GM23338 (cell line): ENCODE results near the gene GRAMD1B. TPM values are rescaled to one million over a fixed set of nuclear protein-coding genes. Genes with fewer than 3 reads are reported as not detected.
A peak's percentile ranks its signal among the peaks of the same experiment; 100 is the strongest.

Source experiments
- ATAC-seq: fragments of 200-7000 bp; cut with Tn5 transposase; 3 replicates; pipeline ENCODE4 v1.9.1; 2020
- DNase-seq: peaks from one replicate; pipeline ENCODE4 v3.0.0-alpha.2; 2015; ENCODE audit warnings: low spot score
- H2AFZ ChIP-seq: fragments of 200-600 bp; sonication (generic); 2 replicates; pipeline ENCODE4 v1.8.0; 2016; ENCODE audit warnings: antibody characterized with exemption, mild to moderate bottlenecking, moderate library complexity
- H3F3A ChIP-seq: fragments of 200-600 bp; sonication (generic); replicated peaks from 2 replicates; pipeline ENCODE4 v1.8.0; 2017; ENCODE audit warnings: antibody characterized with exemption, mixed run types, low read depth
- H3K27ac ChIP-seq: fragments of 200-600 bp; sonication (generic); 2 replicates; pipeline ENCODE4 v1.6.1; 2016; ENCODE audit warnings: low read depth
- H3K27me3 ChIP-seq: fragments of 200-600 bp; sonication (generic); 2 replicates; pipeline ENCODE4 v1.8.0; 2016; ENCODE audit warnings: mild to moderate bottlenecking, mixed run types, moderate library complexity; ENCODE audit not compliant: insufficient read depth
- H3K36me3 ChIP-seq: fragments of 200-600 bp; sonication (generic); 2 replicates; pipeline ENCODE4 v1.8.0; 2016; ENCODE audit warnings: mild to moderate bottlenecking; ENCODE audit not compliant: insufficient read depth
- H3K4me1 ChIP-seq: fragments of 200-600 bp; sonication (generic); 2 replicates; pipeline ENCODE4 v1.8.0; 2016; ENCODE audit warnings: mild to moderate bottlenecking, moderate library complexity; ENCODE audit not compliant: insufficient read depth
- H3K4me2 ChIP-seq: fragments of 200-600 bp; sonication (generic); 2 replicates; pipeline ENCODE4 v1.7.1; 2017; ENCODE audit warnings: mixed run types
- H3K4me3 ChIP-seq: fragments of 200-600 bp; sonication (generic); 2 replicates; pipeline ENCODE4 v1.6.1; 2016; ENCODE audit warnings: mixed run types
- H3K79me2 ChIP-seq: fragments of 200-600 bp; sonication (generic); replicated peaks from 2 replicates; pipeline ENCODE4 v1.8.0; 2017; ENCODE audit warnings: mild to moderate bottlenecking; ENCODE audit not compliant: insufficient read depth
- H3K9me2 ChIP-seq: fragments of 200-600 bp; sonication (generic); 2 replicates; pipeline ENCODE4 v1.8.0; 2017; ENCODE audit not compliant: insufficient read depth
- H4K20me1 ChIP-seq: fragments of 200-600 bp; sonication (generic); replicated peaks from 2 replicates; pipeline ENCODE4 v1.8.0; 2017; ENCODE audit warnings: mild to moderate bottlenecking; ENCODE audit not compliant: insufficient read depth
- H3K27ac Mint-ChIP-seq: 2 replicates; pipeline ENCODE4 v1.8.0; 2020; ENCODE audit warnings: inconsistent platforms, mild to moderate bottlenecking, moderate library complexity, mixed read lengths
- H3K27me3 Mint-ChIP-seq: 3 replicates; pipeline ENCODE4 v1.8.0; 2022; ENCODE audit warnings: low read depth, mild to moderate bottlenecking, moderate library complexity, mixed read lengths, inconsistent platforms; ENCODE audit not compliant: insufficient read depth, poor library complexity
- H3K36me3 Mint-ChIP-seq: 3 replicates; pipeline ENCODE4 v1.8.0; 2021; ENCODE audit warnings: low read depth, mild to moderate bottlenecking, inconsistent platforms, moderate library complexity, mixed read lengths
- H3K4me1 Mint-ChIP-seq: 3 replicates; pipeline ENCODE4 v1.8.0; 2020; ENCODE audit warnings: mild to moderate bottlenecking, inconsistent platforms, mixed read lengths
- H3K4me3 Mint-ChIP-seq: 3 replicates; pipeline ENCODE4 v1.8.0; 2021; ENCODE audit warnings: moderate library complexity, mild to moderate bottlenecking, inconsistent platforms, mixed read lengths
- H3K9me3 Mint-ChIP-seq: 3 replicates; pipeline ENCODE4 v1.8.0; 2020; ENCODE audit warnings: moderate library complexity, mild to moderate bottlenecking, inconsistent platforms, mixed read lengths
- CTCF ChIP-seq, 2 experiments: fragments of 200-600 bp in 1 of 2; sonication (generic) in 1 of 2; conservative IDR thresholded peaks; 2 replicates each; pipeline versions ENCODE4 v1.5.1 to v1.6.1; 2016 to 2017; ENCODE audit warnings: antibody characterized with exemption in 2 of 2, low read depth in 2 of 2, mild to moderate bottlenecking in 2 of 2, moderate library complexity in 1 of 2
- ETS1 ChIP-seq: IDR thresholded peaks from 2 replicates; pipeline ENCODE4 v1.6.1; 2016; ENCODE audit warnings: antibody characterized with exemption
- EZH2phosphoT487 ChIP-seq: fragments of 200-600 bp; sonication (generic); IDR thresholded peaks from one replicate; pipeline ENCODE4 v1.8.1; 2018; ENCODE audit warnings: antibody characterized with exemption; ENCODE audit not compliant: unreplicated experiment
- ZNF331 ChIP-seq: fragments of 250-450 bp; sonication (Bioruptor Pico); IDR thresholded peaks from 2 replicates; pipeline ENCODE4 v1.5.0; 2020; ENCODE audit warnings: low read depth, mild to moderate bottlenecking, moderate library complexity
- polyA plus RNA-seq: library from polyadenylated mRNA; unstranded; fragments of >200 nt; fragmentation: Nextera tagmentation; extraction: Ambion mirVana; gene quantifications from 2 replicates; pipeline ENCODE4 v1.2.1, GENCODE V29; 2016
- total RNA-seq: library from RNA; depleted of rRNA; stranded (reverse); fragments of >200 nt; shearing (Covaris generic); gene quantifications from 2 replicates; pipeline ENCODE4 v1.2.3, GENCODE V29; 2014

Gene GRAMD1B
- total and polyA plus RNA-seq, 2 experiments from 2014 or later: 3.7 to 24.3 TPM

GRCh38 chr11:123490527-123490926 is 60.5 kb downstream of the GRAMD1B start:
- H3K27ac Mint-ChIP-seq: no peak overlapping the region
- peaks cover 31% of the 10 kb centered on the region for H3K4me1 Mint-ChIP-seq
- Histone ChIP-seq H3K27me3 (no peaks in the 10 kb centered on the region), H3K4me2 (no peak overlapping the region), H3K4me3 (no peak overlapping the region), H3K27ac (no peak overlapping the region), H2AFZ (no peak overlapping the region), H4K20me1 (no peaks in the 10 kb centered on the region), H3K9me2 (no peaks in the 10 kb centered on the region), H3K4me1 (peaks cover 22% of the 10 kb centered on the region), H3F3A (0 out of 2 replicates have a peak, but pooled peaks cover 3% of the 10 kb centered on the region), H3K79me2 (no peaks in the 10 kb centered on the region), H3K36me3 (no peaks in the 10 kb centered on the region)
- peaks cover 2% of the 10 kb centered on the region for H3K27me3 Mint-ChIP-seq
- no peak overlapping the region for H3K4me3 Mint-ChIP-seq
- TF ChIP-seq CTCF (conservative IDR thresholded peaks at IDR 0.05; ENCODE audit: low read depth in 2 of 2): peak; percentile 24 to 50; a peak in 3 of 4 replicates
- no peak for TF ChIP-seq ETS1
- no peaks in the 10 kb centered on the region for H3K9me3 Mint-ChIP-seq
- DNase-seq (peak; percentile 32), ATAC-seq (no peak)
- H3K36me3 Mint-ChIP-seq: no peaks in the 10 kb centered on the region

- no peaks in the 10 kb centered on the region for H3K9me3 Mint-ChIP-seq
- peaks cover 22% of the 10 kb centered on the region for H3K4me1 ChIP-seq
- no peak overlapping the region for H3K4me2 ChIP-seq
- H3F3A ChIP-seq: 0 out of 2 replicates have a peak, but pooled peaks cover 3% of the 10 kb centered on the region
- no peak for ATAC-seq
- peaks cover 2% of the 10 kb centered on the region for H3K27me3 Mint-ChIP-seq
- no peaks in the 10 kb centered on the region for H3K36me3 ChIP-seq
- TF ChIP-seq EZH2phosphoT487 (no peak), ZNF331 (CRISPR knock-in tag) (no peak), ETS1 (no peak)
- H3K27ac ChIP-seq: no peak overlapping the region
- H4K20me1 ChIP-seq: no peaks in the 10 kb centered on the region
- peaks cover 38% of the 10 kb centered on the region for H3K4me1 Mint-ChIP-seq
- H2AFZ ChIP-seq: no peak overlapping the region
- no peak overlapping the region for H3K4me3 Mint-ChIP-seq
- H3K27ac Mint-ChIP-seq: no peak overlapping the region
- no peaks in the 10 kb centered on the region for H3K36me3 Mint-ChIP-seq
- H3K4me3 ChIP-seq: no peak overlapping the region
- no peak for DNase-seq
- H3K79me2 ChIP-seq: no peaks in the 10 kb centered on the region
- no peaks in the 10 kb centered on the region for H3K27me3 ChIP-seq
- no peaks in the 10 kb centered on the region for H3K9me2 ChIP-seq
Measured at GRCh38 chr11:123491241-123491640, 61.2 kb downstream of the GRAMD1B start.
